HepG2 (cell line): Measurements from ENCODE around the gene ZBTB46. TPM values are rescaled to one million over a fixed set of nuclear protein-coding genes. Genes with fewer than 3 reads are reported as not detected.
A peak's percentile ranks its signal among the peaks of the same experiment; 100 is the strongest.

Experiments
- ATAC-seq: fragments of 200-7000 bp; cut with Tn5 transposase; 3 replicates; pipeline ENCODE4 v1.9.1; 2020; ENCODE audit warnings: mild to moderate bottlenecking, moderate library complexity
- BruUV-seq: library from RNA; stranded (reverse); fragments of 400-500 nt; replicated peaks from 2 replicates; lab custom pipeline; 2021; lab: Mats Ljungman, UMichigan
- CTCF ChIA-PET: fragments of 300-600 bp; formaldehyde crosslinking; extraction: SDS; loops from one replicate; lab custom pipeline; 2021; ENCODE audit warnings: low total read pairs, inconsistent platforms, low intra/inter-chr PET ratio; lab: Yijun Ruan, JAX
- POLR2A ChIA-PET: fragments of 350-600 bp; sonication (Branson Sonifier 250); formaldehyde crosslinking; loops from one replicate; lab custom pipeline; 2020; ENCODE audit warnings: antibody characterized with exemption, inconsistent platforms; lab: Yijun Ruan, JAX
- DNase-seq: peaks from one replicate; pipeline ENCODE4 v3.0.0-alpha.2; 2015; ENCODE audit warnings: low spot score
- FAIRE-seq: peaks from 3 replicates; lab custom pipeline; 2011; peaks lifted over from hg19 to GRCh38; lab: Jason Lieb, UNC
- H2AFZ ChIP-seq: one replicate; pipeline ENCODE4 v1.6.1; 2011; ENCODE audit warnings: low read length, inconsistent platforms
- H3K27ac ChIP-seq: fragments of 300-600 bp; 3 replicates; pipeline ENCODE4 v1.8.0; 2011; ENCODE audit warnings: mixed run types, mild to moderate bottlenecking, mixed read lengths, low read length, inconsistent platforms; ENCODE audit not compliant: insufficient read depth; ENCODE audit errors: extremely low read length
- H3K27me3 ChIP-seq, 2 experiments: fragments of 200-600 bp in 1 of 2; 2 replicates in 1 of 2; 3 replicates in 1 of 2; pipeline versions ENCODE4 v1.6.0 to v1.8.0; 2011; ENCODE audit warnings: low read length in 2 of 2, mild to moderate bottlenecking in 2 of 2, moderate library complexity in 2 of 2, inconsistent platforms in 1 of 2; ENCODE audit not compliant: insufficient read depth in 2 of 2, control insufficient read depth in 1 of 2
- H3K36me3 ChIP-seq, 2 experiments: fragments of 200-600 bp in 1 of 2; replicated peaks in 1 of 2; 2 replicates in 1 of 2; 3 replicates in 1 of 2; pipeline versions ENCODE4 v1.5.1 to v1.8.0; 2011; ENCODE audit warnings: low read length in 2 of 2, inconsistent platforms in 1 of 2; ENCODE audit not compliant: insufficient read depth in 2 of 2, control insufficient read depth in 1 of 2
- H3K4me1 ChIP-seq: 2 replicates; pipeline ENCODE4 v1.5.1; 2012; ENCODE audit warnings: low read length, inconsistent platforms; ENCODE audit not compliant: insufficient read depth
- H3K4me2 ChIP-seq: 2 replicates; pipeline ENCODE4 v1.6.0; 2011; ENCODE audit warnings: low read depth, low read length, inconsistent platforms
- H3K4me3 ChIP-seq, 3 experiments: fragments of 200-600 bp in 1 of 3; sonication (generic), shearing (Covaris generic) in 1 of 3; replicated peaks in 1 of 3; 2 replicates each; pipeline ENCODE4 v1.5.1; 2011 to 2016; ENCODE audit warnings: low read length in 3 of 3, inconsistent platforms in 2 of 3, low read depth in 2 of 3, mild to moderate bottlenecking in 2 of 3, control low read depth in 1 of 3, mixed read lengths in 1 of 3; ENCODE audit not compliant: insufficient read depth in 1 of 3
- H3K79me2 ChIP-seq: one replicate; pipeline ENCODE4 v1.6.1; 2011; ENCODE audit warnings: low read length, inconsistent platforms; ENCODE audit not compliant: insufficient read depth
- H3K9ac ChIP-seq: 2 replicates; pipeline ENCODE4 v1.6.0; 2011; ENCODE audit warnings: mild to moderate bottlenecking, low read depth, low read length, inconsistent platforms; ENCODE audit not compliant: insufficient read depth
- H3K9me3 ChIP-seq: 2 replicates; pipeline ENCODE4 v1.5.1; 2012; ENCODE audit warnings: mild to moderate bottlenecking, low read length
- H4K20me1 ChIP-seq: 2 replicates; pipeline ENCODE4 v1.6.0; 2011; ENCODE audit warnings: inconsistent platforms, mild to moderate bottlenecking, low read length, moderate library complexity; ENCODE audit not compliant: insufficient read depth
- AGO1 ChIP-seq: fragments of 200-400 bp; formaldehyde crosslinking; IDR thresholded peaks from 2 replicates; pipeline ENCODE4 v1.6.1; 2017; ENCODE audit warnings: mild to moderate bottlenecking, low read depth, low read length, moderate library complexity; ENCODE audit not compliant: poor library complexity, severe bottlenecking
- PCBP1 ChIP-seq: fragments of 200-400 bp; formaldehyde crosslinking; IDR thresholded peaks from 2 replicates; pipeline ENCODE4 v1.6.1; 2017; ENCODE audit warnings: mild to moderate bottlenecking, low read depth, low read length, borderline replicate concordance
- TFDP2 ChIP-seq: sonication (generic); formaldehyde crosslinking; IDR thresholded peaks from 2 replicates; pipeline ENCODE4 v1.4.0; 2020; ENCODE audit warnings: missing genetic modification reagents
- TRAFD1 ChIP-seq: sonication (generic); formaldehyde crosslinking; IDR thresholded peaks from 2 replicates; pipeline ENCODE4 v1.5.1; 2020; ENCODE audit warnings: missing genetic modification reagents, mild to moderate bottlenecking, borderline replicate concordance
- ZBTB14 ChIP-seq: sonication (generic); formaldehyde crosslinking; IDR thresholded peaks from 2 replicates; pipeline ENCODE4 v1.4.0; 2020; ENCODE audit warnings: missing genetic modification reagents
- ZBTB42 ChIP-seq: sonication (generic); formaldehyde crosslinking; IDR thresholded peaks from 2 replicates; pipeline ENCODE4 v1.5.0; 2020; ENCODE audit warnings: mild to moderate bottlenecking, missing genetic modification reagents
- ZNF362 ChIP-seq: sonication (generic); formaldehyde crosslinking; IDR thresholded peaks from 2 replicates; pipeline ENCODE4 v1.4.0; 2020; ENCODE audit warnings: missing genetic modification reagents, mild to moderate bottlenecking, borderline replicate concordance
- ZNF816 ChIP-seq: sonication (generic); formaldehyde crosslinking; IDR thresholded peaks from 2 replicates; pipeline ENCODE4 v1.8.0; 2022; ENCODE audit warnings: missing genetic modification reagents, mild to moderate bottlenecking, borderline replicate concordance
- WGBS: methylation state at CpG from one replicate; pipeline ENCODE4 v1.1.6; 2017; ENCODE audit warnings: low lambda C conversion rate; 5-methylcytosine and 5-hydroxymethylcytosine counted together
- in situ Hi-C: cut with HindIII; loops from 2 replicates; pipeline ENCODE4 v1.10.0; 2017; ENCODE audit warnings: low pct_unique_long_range_greater_than_20kb; ENCODE audit not compliant: extremely low pct_ligation_motif_present
- intact Hi-C: fragments of 100-400 bp; cut with micrococcal nuclease; formaldehyde crosslinking; loops from one replicate; pipeline ENCODE4 v1.10.0; 2022; ENCODE audit not compliant: unreplicated experiment
- polyA plus RNA-seq, 8 experiments: library from polyadenylated mRNA; depleted of rRNA in 3 of 8; stranded (reverse) in 7 of 8; unstranded in 1 of 8; fragments of >200 nt; fragmentation: Illumina TruSeq in 4 of 8; extraction: Trizol in 4 of 8; gene quantifications; 2 replicates each; pipeline versions ENCODE4 v1.2.1 to v1.2.3, GENCODE V29; 2011 to 2016; ENCODE audit warnings: low read depth in 4 of 8, missing spikeins in 1 of 8, mixed read lengths in 1 of 8; ENCODE audit not compliant: insufficient read depth in 1 of 8
- total RNA-seq, 5 experiments: library from RNA; depleted of rRNA; stranded (reverse); fragments of >200 nt; fragmentation: Illumina TruSeq; extraction: Trizol; gene quantifications; 2 replicates each; pipeline ENCODE4 v1.2.3, GENCODE V29; 2016; ENCODE audit warnings: low read depth in 1 of 5

The ZBTB46 gene
- total and polyA plus RNA-seq, 2 of the 13 experiments (the other 11 are each of a cell fraction or from before 2014, with no cell fraction given) = 1.6 to 13.5 TPM

GRCh38 chr20:63808145-63808724 lies 22.8 kb downstream of the ZBTB46 start:
- FAIRE-seq (no peak), DNase-seq (no peak), ATAC-seq (no peak; the same call in 2 of the 3 replicates)
- Histone ChIP-seq H3K27me3 (no peaks in the 10 kb centered on the region), H4K20me1 (no peaks in the 10 kb centered on the region), H3K9ac (no peak overlapping the region), H2AFZ (no peak overlapping the region), H3K79me2 (no peaks in the 10 kb centered on the region), H3K4me3 (no peak overlapping the region), H3K36me3 (no peaks in the 10 kb centered on the region), H3K27ac (no peak overlapping the region), H3K4me1 (peaks cover 29% of the 10 kb centered on the region), H3K4me2 (no peak overlapping the region), H3K9me3 (no peaks in the 10 kb centered on the region)
- intact Hi-C loops (no loop called here), in situ Hi-C loops (no loop called here)
- 86% methylated on average over 34 of the region's 38 CpGs for WGBS
- BruUV-seq = no TSS peak
- TF ChIP-seq ZBTB14 (CRISPR knock-in tag) (no peak), AGO1 (peak; percentile 23), ZBTB42 (CRISPR knock-in tag) (no peak), TRAFD1 (CRISPR knock-in tag) (no peak), ZNF362 (no peak), PCBP1 (0 out of 2 replicates have a peak, but pooled peaks have one; percentile 4), TFDP2 (CRISPR knock-in tag) (no peak), ZNF816 (CRISPR knock-in tag) (no peak)
- ChIA-PET CTCF (no interaction called here), POLR2A (interaction anchor here (0.7 kb wide), 1 partner anchor 70 kb away, joined by 3 read pairs; no protein-coding TSS in a partner anchor)
